Upper lobe of right lung (tissue), 1 donor: ENCODE data around the gene ZNF835. TPM values are rescaled to one million over a fixed set of nuclear protein-coding genes. Genes with fewer than 3 reads are reported as not detected.

Source experiments
- ATAC-seq: fragments of 200-7000 bp; cut with Tn5 transposase; one replicate; pipeline ENCODE4 v1.9.1; 2020; ENCODE audit warnings: mild to moderate bottlenecking, moderate library complexity
- DNase-seq: peaks from one replicate; pipeline ENCODE4 v3.0.0-alpha.2; 2020
- H3K27ac ChIP-seq: fragments of 200-600 bp; one replicate; pipeline ENCODE4 v1.8.0; 2022
- H3K27me3 ChIP-seq: fragments of 200-600 bp; one replicate; pipeline ENCODE4 v1.8.0; 2022; ENCODE audit warnings: mild to moderate bottlenecking
- H3K36me3 ChIP-seq: fragments of 200-600 bp; one replicate; pipeline ENCODE4 v1.8.0; 2022
- H3K4me1 ChIP-seq: fragments of 200-600 bp; one replicate; pipeline ENCODE4 v1.8.0; 2022
- H3K4me3 ChIP-seq: fragments of 200-600 bp; one replicate; pipeline ENCODE4 v1.8.0; 2022; ENCODE audit warnings: mild to moderate bottlenecking
- H3K9me3 ChIP-seq: fragments of 200-600 bp; one replicate; pipeline ENCODE4 v1.8.0; 2022
- intact Hi-C: fragments of 100-400 bp; cut with DNase I; formaldehyde crosslinking; loops from one replicate; pipeline ENCODE4 v1.11.0; 2022
- total RNA-seq: library from RNA; stranded (reverse); fragmentation: NEBNext Ultra II Directional; extraction: Animal tissue kit (Norgen Biotek cat#: 25700); gene quantifications from one replicate; pipeline ENCODE4 v1.2.1, GENCODE V29; 2021
- TF ChIP-seq, protein P1 (sequence below): fragments of 200-600 bp; IDR thresholded peaks from one replicate; pipeline ENCODE4 v1.8.0; 2022; ENCODE audit warnings: antibody characterized with exemption
- donor health status: DM: no; HTN: yes; CAD: no; lungs with severe emphysema.

The ZNF835 gene
- total RNA-seq, 1 donor from 2014 or later, result 3.0 TPM

DNA sequence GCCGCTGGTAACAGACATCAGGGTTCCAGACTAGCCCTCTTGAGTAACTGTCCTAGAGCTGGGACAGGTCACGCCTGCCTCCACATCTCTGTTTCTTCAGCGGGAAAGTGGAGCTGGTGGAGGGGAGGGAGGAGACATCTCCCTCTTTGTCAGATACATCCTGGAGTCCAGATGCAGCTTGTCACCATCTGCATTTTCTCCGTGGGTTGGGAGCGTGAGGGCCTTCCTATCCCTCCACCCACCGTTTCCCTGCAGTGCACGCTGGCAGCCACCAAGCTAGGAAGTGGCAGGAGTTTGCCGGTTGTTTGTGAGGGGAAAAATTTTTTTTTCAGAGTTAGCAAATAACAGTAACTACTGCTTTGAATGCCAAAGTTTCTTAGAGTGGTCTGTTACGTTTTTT lies 48.6 kb downstream of the ZNF835 start:
- no peaks in the 10 kb centered on the region for H3K4me1 ChIP-seq
- TF ChIP-seq, protein P1, sequence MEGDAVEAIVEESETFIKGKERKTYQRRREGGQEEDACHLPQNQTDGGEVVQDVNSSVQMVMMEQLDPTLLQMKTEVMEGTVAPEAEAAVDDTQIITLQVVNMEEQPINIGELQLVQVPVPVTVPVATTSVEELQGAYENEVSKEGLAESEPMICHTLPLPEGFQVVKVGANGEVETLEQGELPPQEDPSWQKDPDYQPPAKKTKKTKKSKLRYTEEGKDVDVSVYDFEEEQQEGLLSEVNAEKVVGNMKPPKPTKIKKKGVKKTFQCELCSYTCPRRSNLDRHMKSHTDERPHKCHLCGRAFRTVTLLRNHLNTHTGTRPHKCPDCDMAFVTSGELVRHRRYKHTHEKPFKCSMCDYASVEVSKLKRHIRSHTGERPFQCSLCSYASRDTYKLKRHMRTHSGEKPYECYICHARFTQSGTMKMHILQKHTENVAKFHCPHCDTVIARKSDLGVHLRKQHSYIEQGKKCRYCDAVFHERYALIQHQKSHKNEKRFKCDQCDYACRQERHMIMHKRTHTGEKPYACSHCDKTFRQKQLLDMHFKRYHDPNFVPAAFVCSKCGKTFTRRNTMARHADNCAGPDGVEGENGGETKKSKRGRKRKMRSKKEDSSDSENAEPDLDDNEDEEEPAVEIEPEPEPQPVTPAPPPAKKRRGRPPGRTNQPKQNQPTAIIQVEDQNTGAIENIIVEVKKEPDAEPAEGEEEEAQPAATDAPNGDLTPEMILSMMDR, result no peak
- no peaks in the 10 kb centered on the region for H3K27me3 ChIP-seq
- no peak overlapping the region for H3K4me3 ChIP-seq
- H3K27ac ChIP-seq, result no peak overlapping the region
- peaks cover 8% of the 10 kb centered on the region for H3K36me3 ChIP-seq
- intact Hi-C loops, result no loop called here
- DNase-seq (no peak), ATAC-seq (no peak)
- H3K9me3 ChIP-seq, result peaks cover 21% of the 10 kb centered on the region

DNA sequence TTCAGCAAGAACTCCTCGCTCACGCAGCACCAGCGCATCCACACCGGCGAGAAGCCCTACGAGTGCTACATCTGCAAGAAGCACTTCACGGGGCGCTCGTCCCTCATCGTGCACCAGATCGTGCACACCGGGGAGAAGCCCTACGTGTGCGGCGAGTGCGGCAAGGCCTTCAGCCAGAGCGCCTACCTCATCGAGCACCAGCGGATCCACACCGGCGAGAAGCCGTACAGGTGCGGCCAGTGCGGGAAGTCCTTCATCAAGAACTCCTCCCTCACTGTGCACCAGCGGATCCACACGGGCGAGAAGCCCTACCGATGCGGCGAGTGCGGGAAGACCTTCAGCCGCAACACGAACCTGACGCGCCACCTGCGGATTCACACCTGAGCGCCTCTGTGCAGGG lies 49.2 kb downstream of the ZNF835 start:
- H3K27me3 ChIP-seq, result no peaks in the 10 kb centered on the region
- H3K4me1 ChIP-seq, result no peaks in the 10 kb centered on the region
- H3K36me3 ChIP-seq, result peaks cover 8% of the 10 kb centered on the region
- no peak for DNase-seq
- intact Hi-C loops, result no loop called here
- H3K9me3 ChIP-seq, result peaks cover 19% of the 10 kb centered on the region
- TF ChIP-seq, protein P1, result no peak
- ATAC-seq, result no peak
- no peak overlapping the region for H3K4me3 ChIP-seq
- no peak overlapping the region for H3K27ac ChIP-seq

DNA sequence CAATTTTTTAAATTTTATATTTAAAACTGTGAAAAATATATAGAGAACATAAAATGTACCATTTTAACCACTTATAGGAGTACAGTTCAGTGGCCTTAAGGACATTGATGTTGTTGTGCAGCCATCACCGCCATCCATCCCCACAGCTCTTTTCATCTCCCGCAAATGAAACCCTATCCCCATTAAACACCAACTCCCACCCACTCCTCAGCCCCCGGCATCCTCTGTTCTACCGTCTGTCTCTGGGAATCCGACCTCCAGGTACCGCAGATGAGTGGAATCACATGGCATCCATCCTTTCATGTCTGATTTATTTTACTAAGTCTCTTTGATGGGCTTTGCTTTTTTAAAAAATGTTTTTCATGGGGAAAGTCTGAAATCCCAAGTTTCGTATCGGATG lies 52.4 kb downstream of the ZNF835 start:
- Histone ChIP-seq H3K9me3 (peaks cover 28% of the 10 kb centered on the region), H3K36me3 (peaks cover 8% of the 10 kb centered on the region), H3K4me1 (no peaks in the 10 kb centered on the region), H3K4me3 (no peak overlapping the region), H3K27me3 (no peaks in the 10 kb centered on the region), H3K27ac (no peak overlapping the region)
- TF ChIP-seq, protein P1, result no peak
- no peak for ATAC-seq
- intact Hi-C loops, result no loop called here
- DNase-seq, result no peak

DNA sequence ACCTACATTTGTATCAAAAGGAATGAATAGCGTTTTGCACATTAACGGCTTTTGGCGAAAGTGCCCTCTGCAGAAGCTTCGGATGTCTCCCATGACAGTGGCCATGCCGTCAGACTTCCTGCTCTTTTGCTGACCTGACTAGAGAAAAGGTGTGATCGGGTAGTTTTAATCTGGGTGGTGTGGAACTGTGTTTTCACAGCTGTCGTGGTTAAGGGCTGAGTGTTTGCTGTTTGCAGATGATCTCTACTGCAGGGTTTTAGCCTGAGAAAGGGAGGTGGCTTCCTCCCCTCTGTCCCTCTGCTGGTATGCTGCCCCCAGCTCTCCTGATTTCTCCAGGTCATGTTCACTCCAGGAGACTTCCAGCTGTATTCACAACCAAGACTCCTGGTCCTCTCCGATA lies 54.0 kb downstream of the ZNF835 start:
- DNase-seq, result no peak
- TF ChIP-seq, protein P1, result no peak
- Histone ChIP-seq H3K9me3 (peaks cover 33% of the 10 kb centered on the region), H3K27me3 (no peaks in the 10 kb centered on the region), H3K27ac (no peak overlapping the region), H3K4me3 (no peak overlapping the region), H3K4me1 (no peaks in the 10 kb centered on the region), H3K36me3 (peaks cover 8% of the 10 kb centered on the region)
- ATAC-seq, result no peak
- intact Hi-C loops, result no loop called here

DNA sequence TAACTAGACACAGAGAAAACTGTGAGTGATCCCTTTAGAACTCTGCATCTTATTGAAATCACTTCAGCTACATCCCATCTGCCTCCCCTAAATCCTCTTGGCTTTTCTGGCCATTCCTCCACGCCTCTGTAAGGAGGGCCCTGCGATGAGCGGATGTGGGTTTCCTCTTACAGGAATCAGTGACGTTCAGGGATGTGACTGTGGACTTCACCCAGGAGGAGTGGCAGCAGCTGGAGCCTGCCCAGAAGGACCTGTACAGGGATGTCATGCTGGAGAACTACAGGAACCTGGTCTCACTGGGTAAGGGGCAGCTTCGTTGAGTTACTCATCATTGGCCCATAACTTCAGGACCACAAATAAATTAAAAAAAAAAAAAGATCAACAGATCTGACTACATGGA lies 57.9 kb downstream of the ZNF835 start:
- intact Hi-C loops, result no loop called here
- Histone ChIP-seq H3K36me3 (no peaks in the 10 kb centered on the region), H3K27ac (no peak overlapping the region), H3K9me3 (peaks cover 33% of the 10 kb centered on the region), H3K4me1 (no peaks in the 10 kb centered on the region), H3K4me3 (no peak overlapping the region), H3K27me3 (no peaks in the 10 kb centered on the region)
- TF ChIP-seq, protein P1, result no peak
- ATAC-seq (no peak), DNase-seq (no peak)

DNA sequence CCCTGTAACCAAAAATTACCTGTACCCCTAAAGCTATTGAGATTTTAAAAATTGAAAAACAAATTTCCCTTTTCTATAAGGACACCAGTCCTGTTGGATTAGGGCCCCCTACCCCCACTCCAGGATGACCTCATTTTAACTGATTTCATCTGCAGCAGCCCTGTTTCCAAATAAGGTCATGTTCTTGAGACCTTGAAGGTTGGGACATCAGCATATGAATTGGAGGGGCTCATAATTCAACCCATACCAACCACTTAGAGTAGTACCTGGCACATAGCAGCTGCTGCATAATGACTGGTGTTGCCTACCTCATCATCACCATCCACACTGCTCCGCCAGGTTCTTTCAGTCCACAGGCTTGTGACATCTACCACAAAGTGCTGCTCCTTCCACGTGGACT lies 58.8 kb downstream of the ZNF835 start:
- Histone ChIP-seq H3K4me3 (no peak overlapping the region), H3K36me3 (no peaks in the 10 kb centered on the region), H3K27ac (no peak overlapping the region), H3K4me1 (no peaks in the 10 kb centered on the region), H3K9me3 (peaks cover 39% of the 10 kb centered on the region), H3K27me3 (no peaks in the 10 kb centered on the region)
- TF ChIP-seq, protein P1, result no peak
- no peak for DNase-seq
- intact Hi-C loops, result no loop called here
- no peak for ATAC-seq
